ENCODE data around the gene OR13D1.

Gene OR13D1

GRCh38 chr9:104743376-104743985 lies 49.2 kb downstream of the OR13D1 start:
- peak; percentile 80 for DNase-seq (ENCODE audit: low read depth)
- H3K4me3 ChIP-seq (ENCODE audit: low read depth, low read length): no peak overlapping the region
- TF ChIP-seq CTCF (IDR thresholded peaks at IDR 0.05; ENCODE audit: low read depth, low read length): peak; percentile 45
- no peak for TF ChIP-seq POLR2A (IDR thresholded peaks at IDR 0.05; ENCODE audit: extremely low read depth, insufficient read length)

Measured in NB4 (cell line).